NT2/D1 (cell line): ENCODE results near the gene TTC19.

Experiments used
- DNase-seq: peaks from one replicate; pipeline ENCODE4 v3.0.0-alpha.2; 2011; ENCODE audit warnings: low read depth, low spot score
- H3K27me3 ChIP-seq: 2 replicates; pipeline ENCODE4 v1.6.0; 2011; ENCODE audit warnings: mild to moderate bottlenecking; ENCODE audit not compliant: insufficient read length, insufficient read depth
- H3K36me3 ChIP-seq: 2 replicates; pipeline ENCODE4 v1.6.1; 2011; ENCODE audit warnings: mild to moderate bottlenecking, low read length, mixed read lengths; ENCODE audit not compliant: insufficient read depth, insufficient read length
- H3K4me1 ChIP-seq: 2 replicates; pipeline ENCODE4 v1.5.1; 2011; ENCODE audit not compliant: insufficient read depth, insufficient read length
- H3K4me3 ChIP-seq: 2 replicates; pipeline ENCODE4 v1.5.1; 2011; ENCODE audit warnings: low read depth; ENCODE audit not compliant: insufficient read length
- H3K9ac ChIP-seq: 2 replicates; pipeline ENCODE4 v1.6.0; 2011; ENCODE audit warnings: low read depth; ENCODE audit not compliant: insufficient read length
- H3K9me3 ChIP-seq: 2 replicates; pipeline ENCODE4 v1.5.1; 2011; ENCODE audit warnings: mild to moderate bottlenecking, low read length; ENCODE audit not compliant: insufficient read depth
- SUZ12 ChIP-seq: IDR thresholded peaks from 2 replicates; pipeline ENCODE4 v1.6.1; 2011; ENCODE audit not compliant: insufficient read length, insufficient read depth; ENCODE audit errors: extremely low read depth
- YY1 ChIP-seq: IDR thresholded peaks from 2 replicates; pipeline ENCODE4 v1.6.1; 2011; ENCODE audit not compliant: insufficient read length, insufficient read depth
- ZNF274 ChIP-seq: IDR thresholded peaks from 2 replicates; pipeline ENCODE4 v1.6.1; 2011; ENCODE audit warnings: mild to moderate bottlenecking, low read depth, low read length

The TTC19 gene

GRCh38 chr17:16019347-16019746 is 19.7 kb downstream of the TTC19 start:
- TF ChIP-seq SUZ12: no peak
- no peak for TF ChIP-seq YY1
- TF ChIP-seq ZNF274: no peak

GRCh38 chr17:16023881-16024280 is 24.3 kb downstream of the TTC19 start:
- Histone ChIP-seq H3K36me3 (peaks cover 83% of the 10 kb centered on the region), H3K4me3 (no peak overlapping the region), H3K27me3 (no peaks in the 10 kb centered on the region), H3K4me1 (peaks cover 2% of the 10 kb centered on the region), H3K9ac (no peak overlapping the region), H3K9me3 (no peaks in the 10 kb centered on the region)
- TF ChIP-seq SUZ12 (no peak), ZNF274 (no peak), YY1 (no peak)
- no peak for DNase-seq

More at GRCh38 chr17:16019347-16019746, 19.7 kb downstream of the TTC19 start:
- peaks cover 63% of the 10 kb centered on the region for H3K36me3 ChIP-seq
- DNase-seq: no peak
- H3K9ac ChIP-seq: no peak overlapping the region
- H3K9me3 ChIP-seq: no peaks in the 10 kb centered on the region
- H3K4me1 ChIP-seq: no peaks in the 10 kb centered on the region
- no peaks in the 10 kb centered on the region for H3K27me3 ChIP-seq
- no peak overlapping the region for H3K4me3 ChIP-seq

DNA sequence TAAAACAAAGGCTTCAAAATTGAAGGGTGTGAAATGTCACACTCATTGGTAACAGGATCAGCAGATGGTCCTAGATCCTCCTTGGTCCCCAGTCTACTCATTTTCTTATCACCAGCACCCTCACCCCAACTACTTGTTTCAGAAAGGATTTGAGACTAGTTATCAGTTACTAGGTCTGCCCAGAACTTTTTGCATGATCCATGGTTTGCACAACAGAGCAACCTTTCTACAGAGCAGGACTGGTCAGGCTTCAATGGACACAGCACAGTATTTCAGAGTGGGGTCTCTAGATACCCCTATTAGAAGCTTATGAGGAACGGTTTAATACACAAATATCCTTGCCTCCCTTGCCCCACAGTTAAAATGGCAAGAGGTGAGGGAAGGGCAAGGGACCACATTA is 25.6 kb downstream of the TTC19 start:
- Histone ChIP-seq H3K9ac (no peak overlapping the region), H3K4me1 (peaks cover 2% of the 10 kb centered on the region), H3K27me3 (no peaks in the 10 kb centered on the region), H3K36me3 (peaks cover 83% of the 10 kb centered on the region), H3K9me3 (no peaks in the 10 kb centered on the region), H3K4me3 (no peak overlapping the region)
- no peak for DNase-seq
- TF ChIP-seq SUZ12: no peak
- TF ChIP-seq YY1: no peak
- no peak for TF ChIP-seq ZNF274

- peaks cover 2% of the 10 kb centered on the region for H3K4me1 ChIP-seq
- no peak overlapping the region for H3K9ac ChIP-seq
- H3K9me3 ChIP-seq: no peaks in the 10 kb centered on the region
- DNase-seq: no peak
- H3K27me3 ChIP-seq: no peaks in the 10 kb centered on the region
- H3K36me3 ChIP-seq: peaks cover 86% of the 10 kb centered on the region
- TF ChIP-seq ZNF274 (no peak), SUZ12 (no peak), YY1 (no peak)
- H3K4me3 ChIP-seq: no peak overlapping the region
Observed at GRCh38 chr17:16026895-16027294, 27.3 kb downstream of the TTC19 start.

GRCh38 chr17:16027708-16028584 is 28.3 kb downstream of the TTC19 start:
- Histone ChIP-seq H3K4me1 (peaks cover 2% of the 10 kb centered on the region), H3K27me3 (no peaks in the 10 kb centered on the region), H3K9ac (no peak overlapping the region), H3K4me3 (no peak overlapping the region), H3K36me3 (peaks cover 86% of the 10 kb centered on the region), H3K9me3 (no peaks in the 10 kb centered on the region)
- DNase-seq: no peak
- TF ChIP-seq YY1 (no peak), SUZ12 (no peak), ZNF274 (no peak)

DNA sequence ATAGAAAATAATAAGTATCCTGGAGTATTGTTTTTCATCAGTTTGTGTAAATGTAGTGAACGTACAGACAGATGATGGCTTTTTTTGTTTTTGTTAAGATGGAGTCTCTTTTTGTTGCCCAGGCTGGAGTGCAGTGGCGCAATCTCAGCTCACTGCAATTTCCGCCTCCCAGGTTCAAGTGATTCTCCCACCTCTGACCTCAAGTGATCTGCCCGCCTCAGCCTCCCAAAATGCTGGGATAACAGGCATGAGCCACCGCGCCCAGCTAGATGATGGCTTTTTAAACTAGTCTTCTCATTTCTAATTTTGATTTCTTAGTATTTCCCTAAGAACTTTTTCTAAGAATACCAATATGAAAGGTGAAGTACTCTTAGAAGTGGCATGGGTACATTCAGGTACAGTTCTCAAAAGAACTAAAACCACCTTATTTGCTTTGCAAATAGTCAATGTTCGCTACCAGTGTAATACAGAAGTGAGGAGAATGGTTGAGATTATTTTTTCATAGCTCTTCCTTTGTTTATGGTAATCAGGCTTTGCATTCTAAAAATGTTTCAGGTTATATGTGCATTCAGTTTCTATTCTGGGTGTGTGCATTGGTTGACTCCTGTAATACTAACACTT is 34.2 kb downstream of the TTC19 start:
- H3K36me3 ChIP-seq: peaks cover 67% of the 10 kb centered on the region
- no peaks in the 10 kb centered on the region for H3K9me3 ChIP-seq
- no peaks in the 10 kb centered on the region for H3K4me1 ChIP-seq
- DNase-seq: no peak
- H3K9ac ChIP-seq: no peak overlapping the region
- TF ChIP-seq YY1 (no peak), SUZ12 (no peak), ZNF274 (no peak)
- H3K27me3 ChIP-seq: no peaks in the 10 kb centered on the region
- H3K4me3 ChIP-seq: no peak overlapping the region

GRCh38 chr17:16036261-16036660 is 36.6 kb downstream of the TTC19 start:
- TF ChIP-seq YY1: no peak
- TF ChIP-seq SUZ12: no peak
- no peak for TF ChIP-seq ZNF274
- H3K27me3 ChIP-seq: no peaks in the 10 kb centered on the region
- no peaks in the 10 kb centered on the region for H3K9me3 ChIP-seq
- H3K4me3 ChIP-seq: no peak overlapping the region
- peaks cover 52% of the 10 kb centered on the region for H3K36me3 ChIP-seq
- no peak overlapping the region for H3K9ac ChIP-seq
- no peaks in the 10 kb centered on the region for H3K4me1 ChIP-seq
- DNase-seq: no peak
